ENCODE measurements around the gene CSTF2T. TPM values are rescaled to one million over a fixed set of nuclear protein-coding genes. Genes with fewer than 3 reads are reported as not detected.
"Not testable (repeated sequence)": the region's sequence is repeated elsewhere in the genome, so short reads cannot be mapped to it uniquely, and the experiment has no call there.

CSTF2T gene
- total RNA-seq, 4 donors from 2014 or later = 18.6 to 25.7 (median 20.8) TPM

DNA sequence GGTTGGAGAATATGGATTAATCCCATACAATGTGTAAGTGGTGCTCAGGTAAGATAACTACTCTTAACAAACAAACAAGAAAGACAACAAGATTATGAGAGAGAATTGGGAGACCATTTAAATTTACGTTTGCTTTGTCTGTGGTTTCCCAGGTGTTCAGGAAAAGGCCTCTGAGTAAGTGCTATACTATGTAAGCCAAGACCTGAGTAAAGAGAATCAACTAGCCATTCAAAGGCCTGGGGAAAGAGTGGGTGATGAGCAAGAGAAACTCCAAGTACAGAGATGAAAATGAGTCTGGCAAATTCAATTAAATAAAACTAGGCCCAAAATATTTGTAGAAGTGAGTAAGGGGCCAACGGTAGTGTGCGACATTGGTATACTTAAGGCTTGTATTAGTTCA is 9.9 kb downstream of the CSTF2T start:
- Histone ChIP-seq H3K36me3 (no peaks in the 10 kb centered on the region), H3K27ac (no peak overlapping the region), H3K4me3 (no peak overlapping the region), H3K27me3 (no peaks in the 10 kb centered on the region), H3K4me1 (peaks cover 0 to 2% (median 0%) of the 10 kb centered on the region in 4 donors), H3K9me3 (no peaks in the 10 kb centered on the region)
- 94% methylated on average over 3 of the region's 3 CpGs for WGBS, 2 donors
- no peak for DNase-seq (ENCODE audit: low spot score in 2 of 2)
- TF ChIP-seq EP300 (IDR thresholded peaks at IDR 0.05) (no peak), POLR2A (IDR thresholded peaks at IDR 0.05) (no peak)
- TF ChIP-seq, protein P1, sequence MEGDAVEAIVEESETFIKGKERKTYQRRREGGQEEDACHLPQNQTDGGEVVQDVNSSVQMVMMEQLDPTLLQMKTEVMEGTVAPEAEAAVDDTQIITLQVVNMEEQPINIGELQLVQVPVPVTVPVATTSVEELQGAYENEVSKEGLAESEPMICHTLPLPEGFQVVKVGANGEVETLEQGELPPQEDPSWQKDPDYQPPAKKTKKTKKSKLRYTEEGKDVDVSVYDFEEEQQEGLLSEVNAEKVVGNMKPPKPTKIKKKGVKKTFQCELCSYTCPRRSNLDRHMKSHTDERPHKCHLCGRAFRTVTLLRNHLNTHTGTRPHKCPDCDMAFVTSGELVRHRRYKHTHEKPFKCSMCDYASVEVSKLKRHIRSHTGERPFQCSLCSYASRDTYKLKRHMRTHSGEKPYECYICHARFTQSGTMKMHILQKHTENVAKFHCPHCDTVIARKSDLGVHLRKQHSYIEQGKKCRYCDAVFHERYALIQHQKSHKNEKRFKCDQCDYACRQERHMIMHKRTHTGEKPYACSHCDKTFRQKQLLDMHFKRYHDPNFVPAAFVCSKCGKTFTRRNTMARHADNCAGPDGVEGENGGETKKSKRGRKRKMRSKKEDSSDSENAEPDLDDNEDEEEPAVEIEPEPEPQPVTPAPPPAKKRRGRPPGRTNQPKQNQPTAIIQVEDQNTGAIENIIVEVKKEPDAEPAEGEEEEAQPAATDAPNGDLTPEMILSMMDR (IDR thresholded peaks at IDR 0.05) = no peak

GRCh38 chr10:51688826-51689225 is 10.6 kb downstream of the CSTF2T start:
- not testable (repeated sequence) for H3K9me3 ChIP-seq; H3K4me1 ChIP-seq; DNase-seq (ENCODE audit: low spot score in 2 of 2); H3K27me3 ChIP-seq; H3K27ac ChIP-seq; H3K36me3 ChIP-seq; H3K4me3 ChIP-seq
- WGBS, 2 donors = 81 to 90% methylated on average over 2 of the region's 2 CpGs

DNA sequence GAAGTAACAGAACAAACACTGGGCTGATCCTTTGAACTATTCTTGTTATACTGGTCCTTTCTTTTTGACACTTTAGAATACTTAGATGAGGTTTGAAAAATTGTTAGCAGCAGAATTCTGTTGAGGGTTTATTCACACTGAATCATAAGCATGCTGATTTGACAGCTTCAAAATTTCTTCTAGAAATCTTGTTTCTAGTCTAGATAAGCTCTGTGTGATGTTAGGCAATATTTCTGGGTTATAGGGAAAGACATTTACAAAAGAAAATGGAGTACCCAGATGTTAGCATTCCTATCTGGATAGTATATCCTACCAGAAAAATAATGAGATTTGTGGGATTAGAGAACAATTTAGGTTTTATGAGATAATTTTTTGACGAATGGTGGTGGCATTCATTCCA is 12.1 kb downstream of the CSTF2T start:
- WGBS, 2 donors = 84 to 92% methylated on average over 1 of the region's 1 CpG
- no peaks in the 10 kb centered on the region for H3K9me3 ChIP-seq
- no peak overlapping the region for H3K27ac ChIP-seq
- H3K4me3 ChIP-seq = no peak overlapping the region
- H3K4me1 ChIP-seq = peaks cover 0 to 4% (median 0%) of the 10 kb centered on the region in 4 donors
- DNase-seq (ENCODE audit: low spot score in 2 of 2) = no peak
- TF ChIP-seq, protein P1 (IDR thresholded peaks at IDR 0.05) = no peak
- TF ChIP-seq POLR2A (IDR thresholded peaks at IDR 0.05) = no peak
- TF ChIP-seq EP300 (IDR thresholded peaks at IDR 0.05) = no peak
- no peaks in the 10 kb centered on the region for H3K27me3 ChIP-seq
- no peaks in the 10 kb centered on the region for H3K36me3 ChIP-seq

GRCh38 chr10:51685768-51686167 is 13.6 kb downstream of the CSTF2T start:
- peaks cover 0 to 4% (median 0%) of the 10 kb centered on the region in 4 donors for H3K4me1 ChIP-seq
- TF ChIP-seq EP300 (IDR thresholded peaks at IDR 0.05) = no peak
- TF ChIP-seq, protein P1 (IDR thresholded peaks at IDR 0.05) = no peak
- no peak for TF ChIP-seq POLR2A (IDR thresholded peaks at IDR 0.05)
- H3K27me3 ChIP-seq = no peaks in the 10 kb centered on the region
- no peak for DNase-seq (ENCODE audit: low spot score in 2 of 2)
- H3K36me3 ChIP-seq = no peaks in the 10 kb centered on the region
- H3K4me3 ChIP-seq = no peak overlapping the region
- H3K9me3 ChIP-seq = no peaks in the 10 kb centered on the region
- WGBS, 2 donors = 91 to 93% methylated on average over 2 of the region's 2 CpGs
- H3K27ac ChIP-seq = no peak overlapping the region

DNA sequence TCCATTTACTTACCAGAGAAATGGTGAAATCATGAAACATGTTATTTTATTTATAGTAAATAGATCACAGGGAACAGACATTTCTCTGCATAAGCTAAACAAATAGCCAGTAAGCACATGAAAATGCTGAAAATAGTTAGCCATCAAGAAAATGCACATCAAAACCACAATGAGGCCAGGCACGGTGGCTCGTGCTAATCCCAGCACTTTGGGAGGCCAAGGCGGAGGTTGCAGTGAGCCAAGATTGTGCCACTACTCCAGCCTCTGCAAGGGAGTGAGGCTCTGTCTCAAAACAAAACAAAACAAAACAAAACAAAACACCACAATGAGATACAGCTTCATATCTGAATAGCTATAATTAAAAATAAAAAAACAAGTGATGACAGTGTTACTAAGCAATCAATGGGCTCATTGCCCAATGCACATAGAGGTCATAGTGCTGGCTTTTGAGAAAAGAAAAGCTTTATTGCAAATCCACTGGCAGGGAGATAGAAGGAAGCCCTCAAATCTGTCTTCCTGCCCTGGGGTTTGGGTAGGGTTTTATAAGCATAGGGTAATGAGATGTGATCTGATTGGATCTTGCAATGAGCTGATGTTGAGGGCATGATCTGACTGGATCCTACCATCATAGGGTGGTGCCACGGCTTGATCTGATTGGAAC is 16.2 kb downstream of the CSTF2T start:
- no peaks in the 10 kb centered on the region for H3K36me3 ChIP-seq
- no peaks in the 10 kb centered on the region for H3K9me3 ChIP-seq
- no peak for DNase-seq (ENCODE audit: low spot score in 2 of 2)
- no peak for TF ChIP-seq POLR2A (IDR thresholded peaks at IDR 0.05)
- TF ChIP-seq EP300 (IDR thresholded peaks at IDR 0.05) = no peak
- TF ChIP-seq, protein P1 (IDR thresholded peaks at IDR 0.05) = no peak
- WGBS, 2 donors = 57 to 66% methylated on average over 4 of the region's 4 CpGs
- no peak overlapping the region for H3K27ac ChIP-seq
- H3K27me3 ChIP-seq = no peaks in the 10 kb centered on the region
- no peak overlapping the region for H3K4me3 ChIP-seq
- H3K4me1 ChIP-seq = peaks cover 0 to 4% (median 0%) of the 10 kb centered on the region in 4 donors

Data from tibial nerve (tissue), 4 donors.